ENCODE results near the gene PRR35. TPM values are rescaled to one million over a fixed set of nuclear protein-coding genes. Genes with fewer than 3 reads are reported as not detected.

PRR35 gene
- not detected in 2 replicates for total RNA-seq

GRCh38 chr16:560204-560700 is at the start of gene PRR35:
PRR35 (plus strand) TSS chr16:560394; CDS start chr16:563295, 2,901 bp downstream.

GRCh38 chr16:527015-527903 is 32.9 kb upstream of the PRR35 start, which contains the start of gene CAPN15:
CAPN15 (plus strand) TSS chr16:527712; CDS start chr16:546839, 19,127 bp downstream.

GRCh38 chr16:566475-567372 is 6.5 kb downstream of the PRR35 start, which contains the start of gene NHLRC4:
NHLRC4 (plus strand) TSS chr16:567005; CDS start chr16:568048, 1,043 bp downstream.

GRCh38 chr16:569445-570254 is 9.5 kb downstream of the PRR35 start, which contains the start of gene PIGQ:
PIGQ (plus strand) TSS chr16:569968; CDS start chr16:574075, 4,107 bp downstream.

GRCh38 chr16:589658-590187 is 29.5 kb downstream of the PRR35 start, which contains the start of gene RAB40C:
RAB40C (plus strand) TSS chr16:590066; CDS start chr16:590292, 226 bp downstream.

Other genes with a start within 250 kb of the PRR35 start
- gene AXIN1, start 207.7 kb upstream of the PRR35 start, total RNA-seq, result 14.4 and 16.9 TPM in 2 replicates
- gene MRPL28, start 189.9 kb upstream of the PRR35 start, total RNA-seq, result 79.5 and 91.3 TPM in 2 replicates
- 77.7 and 108 TPM in 2 replicates for gene PGAP6, start 178.4 kb upstream of the PRR35 start, total RNA-seq
- 61.1 and 67.6 TPM in 2 replicates for gene NME4, start 163.2 kb upstream of the PRR35 start, total RNA-seq
- gene DECR2, start 158.5 kb upstream of the PRR35 start, total RNA-seq, result 8.5 and 10.4 TPM in 2 replicates
- gene RAB11FIP3, start 134.7 kb upstream of the PRR35 start, total RNA-seq, result 25.4 and 26.5 TPM in 2 replicates
- 15.8 and 20.6 TPM in 2 replicates for gene CAPN15, start 32.7 kb upstream of the PRR35 start, total RNA-seq
- gene NHLRC4, start 6.6 kb downstream of the PRR35 start, total RNA-seq, result 1.7 and 2.6 TPM in 2 replicates
- 22.5 TPM in 2 replicates for gene PIGQ, start 9.6 kb downstream of the PRR35 start, total RNA-seq
- gene RAB40C, start 29.7 kb downstream of the PRR35 start, total RNA-seq, result 8.3 and 10.0 TPM in 2 replicates
- gene WFIKKN1, start 70.6 kb downstream of the PRR35 start, total RNA-seq, result 0.12 and 0.13 TPM in 2 replicates
- 77.3 and 88.6 TPM in 2 replicates for gene METTL26, start 75.9 kb downstream of the PRR35 start, total RNA-seq
- 14.2 and 19.3 TPM in 2 replicates for gene MCRIP2, start 81.4 kb downstream of the PRR35 start, total RNA-seq
- 10.4 and 13.2 TPM in 2 replicates for gene WDR90, start 89.0 kb downstream of the PRR35 start, total RNA-seq
- gene RHOT2, start 107.7 kb downstream of the PRR35 start, total RNA-seq, result 27.2 and 32.1 TPM in 2 replicates
- 3.2 and 4.2 TPM in 2 replicates for gene RHBDL1, start 115.3 kb downstream of the PRR35 start, total RNA-seq
- gene STUB1, start 120.0 kb downstream of the PRR35 start, total RNA-seq, result 130 and 188 TPM in 2 replicates
- gene JMJD8, start 123.9 kb downstream of the PRR35 start, total RNA-seq, result 26.7 and 27.2 TPM in 2 replicates
- gene WDR24, start 130.0 kb downstream of the PRR35 start, total RNA-seq, result 2.6 and 3.7 TPM in 2 replicates
- 0.06 and 0.13 TPM in 2 replicates for gene FBXL16, start 145.4 kb downstream of the PRR35 start, total RNA-seq
- 124 and 143 TPM in 2 replicates for gene METRN, start 154.7 kb downstream of the PRR35 start, total RNA-seq
- 24.5 and 32.4 TPM in 2 replicates for gene ANTKMT, start 160.8 kb downstream of the PRR35 start, total RNA-seq
- 0.79 and 1.1 TPM in 2 replicates for gene CCDC78, start 166.0 kb downstream of the PRR35 start, total RNA-seq
- 7.2 and 10.8 TPM in 2 replicates for gene HAGHL, start 166.7 kb downstream of the PRR35 start, total RNA-seq
- 31.5 and 38.3 TPM in 2 replicates for gene CIAO3, start 180.6 kb downstream of the PRR35 start, total RNA-seq
- gene MSLN, start 200.3 kb downstream of the PRR35 start, total RNA-seq, result not detected in 2 replicates
- 10.0 and 13.6 TPM in 2 replicates for gene RPUSD1, start 228.0 kb downstream of the PRR35 start, total RNA-seq
- 6.7 and 9.0 TPM in 2 replicates for gene CHTF18, start 228.2 kb downstream of the PRR35 start, total RNA-seq
- not detected in 2 replicates for gene GNG13, start 240.3 kb downstream of the PRR35 start, total RNA-seq

All from aortic smooth muscle cell (primary cell).